ENCODE data around the gene LRRC30. TPM values are rescaled to one million over a fixed set of nuclear protein-coding genes. Genes with fewer than 3 reads are reported as not detected.

LRRC30 gene
- total RNA-seq, 4 donors from 2014 or later = 2.1 to 6.2 (median 5.0) TPM

GRCh38 chr18:7272311-7273049, 41.6 kb downstream of the LRRC30 start:
- Histone ChIP-seq H3K9me3 (no peaks in the 10 kb centered on the region), H3K36me3 (no peaks in the 10 kb centered on the region), H3K4me3 (peak overlapping the region in 3 of 4 donors; percentile 8 to 26 (median 25)), H3K4me1 (peaks cover 0 to 5% of the 10 kb centered on the region in 2 donors), H3K27ac (peak overlapping the region; percentile 56 to 78 (median 68)), H3K27me3 (no peaks in the 10 kb centered on the region)
- TF ChIP-seq, protein P1, sequence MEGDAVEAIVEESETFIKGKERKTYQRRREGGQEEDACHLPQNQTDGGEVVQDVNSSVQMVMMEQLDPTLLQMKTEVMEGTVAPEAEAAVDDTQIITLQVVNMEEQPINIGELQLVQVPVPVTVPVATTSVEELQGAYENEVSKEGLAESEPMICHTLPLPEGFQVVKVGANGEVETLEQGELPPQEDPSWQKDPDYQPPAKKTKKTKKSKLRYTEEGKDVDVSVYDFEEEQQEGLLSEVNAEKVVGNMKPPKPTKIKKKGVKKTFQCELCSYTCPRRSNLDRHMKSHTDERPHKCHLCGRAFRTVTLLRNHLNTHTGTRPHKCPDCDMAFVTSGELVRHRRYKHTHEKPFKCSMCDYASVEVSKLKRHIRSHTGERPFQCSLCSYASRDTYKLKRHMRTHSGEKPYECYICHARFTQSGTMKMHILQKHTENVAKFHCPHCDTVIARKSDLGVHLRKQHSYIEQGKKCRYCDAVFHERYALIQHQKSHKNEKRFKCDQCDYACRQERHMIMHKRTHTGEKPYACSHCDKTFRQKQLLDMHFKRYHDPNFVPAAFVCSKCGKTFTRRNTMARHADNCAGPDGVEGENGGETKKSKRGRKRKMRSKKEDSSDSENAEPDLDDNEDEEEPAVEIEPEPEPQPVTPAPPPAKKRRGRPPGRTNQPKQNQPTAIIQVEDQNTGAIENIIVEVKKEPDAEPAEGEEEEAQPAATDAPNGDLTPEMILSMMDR (IDR thresholded peaks at IDR 0.05 in 4 of 5, conservative IDR thresholded peaks at IDR 0.05 in 1 of 5) = peak; percentile 10 to 67 (median 40)
- no peak for TF ChIP-seq POLR2A (IDR thresholded peaks at IDR 0.05)
- DNase-seq (peak; percentile 22 to 56), ATAC-seq (peak; percentile 74 to 79)
- intact Hi-C loops (cut with DNase I; ENCODE audit: low total_unique reads) (loop anchor here (1.0 to 10.0 kb wide), 4 partner anchors 50 to 1092 kb away; partner anchors contain the start of gene PTPRM), in situ Hi-C loops (cut with MboI; ENCODE audit: low sequenced_read_pairs in 4 of 4) (loop anchor here in 2 of 4 donors (10.0 to 25.0 kb wide), 2 partner anchors 282 to 1115 kb away; no protein-coding TSS in a partner anchor)

GRCh38 chr18:7273301-7273921, 42.5 kb downstream of the LRRC30 start:
- H3K27ac ChIP-seq = peak overlapping the region; percentile 56 to 78 (median 68)
- no peaks in the 10 kb centered on the region for H3K27me3 ChIP-seq
- H3K4me3 ChIP-seq = peak overlapping the region in 1 of 4 donors; percentile 8
- DNase-seq (peak in 1 of 2 donors; percentile 41), ATAC-seq (peak; percentile 48 to 73)
- no peaks in the 10 kb centered on the region for H3K9me3 ChIP-seq
- H3K4me1 ChIP-seq = peaks cover 0 to 5% of the 10 kb centered on the region in 2 donors
- intact Hi-C loops (cut with DNase I; ENCODE audit: low total_unique reads) (loop anchor here (5.0 to 10.0 kb wide), 3 partner anchors 51 to 1091 kb away; no protein-coding TSS in a partner anchor), in situ Hi-C loops (cut with MboI; ENCODE audit: low sequenced_read_pairs in 4 of 4) (loop anchor here in 2 of 4 donors (10.0 to 25.0 kb wide), 2 partner anchors 281 to 1114 kb away; no protein-coding TSS in a partner anchor)
- TF ChIP-seq, protein P1 (IDR thresholded peaks at IDR 0.05 in 4 of 5, conservative IDR thresholded peaks at IDR 0.05 in 1 of 5) = no peak
- no peak for TF ChIP-seq POLR2A (IDR thresholded peaks at IDR 0.05)
- no peaks in the 10 kb centered on the region for H3K36me3 ChIP-seq

DNA sequence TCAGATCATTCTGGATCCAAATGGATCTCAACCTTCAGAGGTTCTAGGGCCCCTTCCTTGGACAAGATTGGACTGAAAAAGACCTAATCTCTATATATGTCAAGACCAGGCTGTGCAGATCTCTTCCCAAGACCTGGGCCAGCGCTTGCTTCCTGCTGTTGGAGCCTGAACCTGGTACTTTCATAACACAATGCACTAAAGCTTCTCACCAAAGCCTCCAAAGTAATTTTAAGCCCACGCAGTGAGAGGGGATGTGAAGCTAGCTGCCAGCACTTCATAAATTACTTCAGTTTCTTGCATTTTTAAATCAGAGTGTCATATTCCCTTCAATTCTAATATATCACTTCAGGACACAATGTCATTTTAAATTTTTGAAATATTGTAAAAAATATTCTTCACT, 50.7 kb downstream of the LRRC30 start:
- Histone ChIP-seq H3K27me3 (no peaks in the 10 kb centered on the region), H3K9me3 (no peaks in the 10 kb centered on the region), H3K4me1 (no peaks in the 10 kb centered on the region), H3K4me3 (no peak overlapping the region), H3K27ac (no peak overlapping the region), H3K36me3 (no peaks in the 10 kb centered on the region)
- DNase-seq (no peak), ATAC-seq (no peak)
- in situ Hi-C loops (cut with MboI; ENCODE audit: low sequenced_read_pairs in 4 of 4) = no loop called here
- intact Hi-C loops (cut with DNase I; ENCODE audit: low total_unique reads) = no loop called here
- TF ChIP-seq POLR2A (IDR thresholded peaks at IDR 0.05) = no peak
- TF ChIP-seq, protein P1 (IDR thresholded peaks at IDR 0.05 in 4 of 5, conservative IDR thresholded peaks at IDR 0.05 in 1 of 5) = no peak

Other genes starting within 250 kb of the LRRC30 start
- gene LAMA1, start 113.3 kb upstream of the LRRC30 start, total RNA-seq = under 1 TPM; 0.05 to 0.44 (median 0.09) TPM